HEK293 (cell line): Measurements from ENCODE around the gene PKNOX2.

Source experiments
- CTCF ChIA-PET: fragments of 350-600 bp; formaldehyde crosslinking; extraction: SDS; loops from one replicate; lab custom pipeline; 2021; ENCODE audit warnings: antibody characterized with exemption; lab: Yijun Ruan, JAX
- POLR2A ChIA-PET: fragments of 300-600 bp; formaldehyde crosslinking; extraction: SDS; loops from one replicate; lab custom pipeline; 2020; ENCODE audit warnings: antibody characterized with exemption, inconsistent platforms; lab: Yijun Ruan, JAX
- H3K27ac ChIP-seq: fragments of 200-500 bp; sonication (Bioruptor generic); 2 replicates; pipeline ENCODE4 v1.5.1; 2014; ENCODE audit warnings: low read depth, low read length, control low read depth, inconsistent platforms; ENCODE audit errors: extremely low read depth
- H3K36me3 ChIP-seq, 2 experiments: fragments of 200-500 bp in 1 of 2; sonication (Bioruptor generic) in 1 of 2; 1 replicate in 1 of 2; 2 replicates in 1 of 2; pipeline ENCODE4 v1.5.1; 2014 to 2017; ENCODE audit warnings: inconsistent platforms in 2 of 2, low read length in 2 of 2; ENCODE audit not compliant: control insufficient read depth in 2 of 2, insufficient read depth in 1 of 2
- H3K4me1 ChIP-seq: fragments of 200-500 bp; sonication (Bioruptor generic); 2 replicates; pipeline ENCODE4 v1.5.1; 2014; ENCODE audit warnings: mild to moderate bottlenecking, low read length, inconsistent platforms; ENCODE audit not compliant: control insufficient read depth, insufficient read depth
- H3K4me3 ChIP-seq: 2 replicates; pipeline ENCODE4 v1.5.1; 2011; ENCODE audit warnings: low read depth, mild to moderate bottlenecking, control low read depth, low read length, moderate library complexity
- H3K9me3 ChIP-seq: fragments of 200-500 bp; sonication (Bioruptor generic); 2 replicates; pipeline ENCODE4 v1.5.1; 2014; ENCODE audit warnings: low read depth, low read length, inconsistent platforms; ENCODE audit not compliant: control insufficient read depth, insufficient read depth
- CTCF ChIP-seq: fragments of 450-650 bp; formaldehyde crosslinking; IDR thresholded peaks from 2 replicates; pipeline ENCODE4 v1.5.1; 2016; ENCODE audit warnings: missing biosample characterization, missing genetic modification characterization
- EGR2 ChIP-seq: fragments of 450-650 bp; formaldehyde crosslinking; IDR thresholded peaks from 2 replicates; pipeline ENCODE4 v1.5.1; 2016; ENCODE audit warnings: low read depth, missing biosample characterization, missing genetic modification characterization
- KLF1 ChIP-seq: fragments of 450-650 bp; formaldehyde crosslinking; IDR thresholded peaks from 2 replicates; pipeline ENCODE4 v1.5.1; 2016; ENCODE audit warnings: missing biosample characterization, missing genetic modification characterization
- KLF9 ChIP-seq: fragments of 450-650 bp; formaldehyde crosslinking; IDR thresholded peaks from 2 replicates; pipeline ENCODE4 v1.5.1; 2016; ENCODE audit warnings: missing biosample characterization, missing genetic modification characterization, low read depth
- SCRT1 ChIP-seq: fragments of 450-650 bp; formaldehyde crosslinking; IDR thresholded peaks from 2 replicates; pipeline ENCODE4 v1.5.1; 2016; ENCODE audit warnings: missing biosample characterization, missing genetic modification characterization, borderline replicate concordance
- SCRT2 ChIP-seq: fragments of 450-650 bp; formaldehyde crosslinking; IDR thresholded peaks from 2 replicates; pipeline ENCODE4 v1.5.1; 2016; ENCODE audit warnings: missing biosample characterization, missing genetic modification characterization
- ZFHX2 ChIP-seq: fragments of 450-650 bp; formaldehyde crosslinking; conservative IDR thresholded peaks from 2 replicates; pipeline ENCODE4 v1.5.1; 2016; ENCODE audit warnings: missing biosample characterization, missing genetic modification characterization
- ZNF211 ChIP-seq: fragments of 450-650 bp; formaldehyde crosslinking; IDR thresholded peaks from 2 replicates; pipeline ENCODE4 v1.5.1; 2016; ENCODE audit warnings: low read depth, missing biosample characterization, missing genetic modification characterization
- ZNF311 ChIP-seq: fragments of 450-650 bp; formaldehyde crosslinking; IDR thresholded peaks from 2 replicates; pipeline ENCODE4 v1.5.1; 2017; ENCODE audit warnings: missing biosample characterization, missing genetic modification characterization, borderline replicate concordance
- ZNF621 ChIP-seq: fragments of 450-650 bp; formaldehyde crosslinking; IDR thresholded peaks from 2 replicates; pipeline ENCODE4 v1.5.1; 2017; ENCODE audit warnings: missing biosample characterization, missing genetic modification characterization
- ZNF654 ChIP-seq: fragments of 450-650 bp; formaldehyde crosslinking; IDR thresholded peaks from 2 replicates; pipeline ENCODE4 v1.5.1; 2016; ENCODE audit warnings: low read depth, missing biosample characterization, missing genetic modification characterization
- ZNF664 ChIP-seq: fragments of 450-650 bp; formaldehyde crosslinking; IDR thresholded peaks from 2 replicates; pipeline ENCODE4 v1.5.1; 2016; ENCODE audit warnings: missing biosample characterization, missing genetic modification characterization
- TF ChIP-seq, protein P1 (sequence below): fragments of 450-650 bp; formaldehyde crosslinking; IDR thresholded peaks from 2 replicates; pipeline ENCODE4 v1.5.1; 2016; ENCODE audit warnings: missing biosample characterization, missing genetic modification characterization, borderline replicate concordance
- TF ChIP-seq, protein P2 (sequence below): fragments of 450-650 bp; formaldehyde crosslinking; IDR thresholded peaks from 2 replicates; pipeline ENCODE4 v1.5.1; 2016; ENCODE audit warnings: missing biosample characterization, missing genetic modification characterization

Gene PKNOX2

GRCh38 chr11:125428486-125429173 is 264.1 kb downstream of the PKNOX2 start:
- Histone ChIP-seq H3K36me3 (peaks cover 0 to 18% of the 10 kb centered on the region in 2 experiments; a peak in 1 of 3 replicates), H3K27ac (no peak overlapping the region), H3K9me3 (no peaks in the 10 kb centered on the region)
- POLR2A ChIA-PET: no interaction called here
- TF ChIP-seq ZNF664 (tag by site-specific recombination): 0 out of 2 replicates have a peak, but pooled peaks have one; percentile 14
- TF ChIP-seq KLF1: no peak
- TF ChIP-seq, all 188 proteins: peak for 1
- CTCF ChIA-PET: interaction anchor here (0.6 to 10.0 kb wide), 39 partner anchors 9 to 1105 kb away, joined by 3 to 81 read pairs (median 3); no protein-coding TSS in a partner anchor
- H3K4me3 ChIP-seq: no peak overlapping the region
- H3K4me1 ChIP-seq: no peaks in the 10 kb centered on the region

DNA sequence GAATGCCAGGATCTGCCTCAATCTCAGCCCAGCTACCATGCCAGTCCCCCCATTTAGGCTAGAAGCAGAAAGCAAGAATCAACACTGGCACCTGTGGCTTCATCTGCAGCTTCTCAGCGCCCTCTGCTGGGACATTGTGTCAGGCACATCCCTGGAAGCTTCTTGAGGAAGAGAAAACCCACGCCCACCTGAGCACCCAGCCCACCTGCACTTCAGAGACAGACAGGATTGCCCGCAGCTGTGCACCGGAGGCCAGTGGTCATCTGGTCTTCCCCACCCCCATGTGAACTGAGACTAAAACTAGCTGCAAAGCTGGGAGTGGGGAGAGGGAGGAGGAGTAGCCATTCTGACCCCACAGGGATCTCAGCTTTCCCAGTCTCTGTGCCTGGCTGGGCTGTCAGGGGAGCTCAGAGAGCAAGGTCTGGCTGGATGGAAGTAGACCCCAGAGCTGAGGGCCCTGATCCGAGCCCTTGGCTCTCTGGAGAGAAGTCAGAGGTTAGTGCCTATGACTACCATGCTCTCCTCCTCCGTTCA is 264.7 kb downstream of the PKNOX2 start:
- Histone ChIP-seq H3K4me1 (no peaks in the 10 kb centered on the region), H3K36me3 (peaks cover 0 to 18% of the 10 kb centered on the region in 2 experiments; a peak in 1 of 3 replicates), H3K9me3 (no peaks in the 10 kb centered on the region), H3K4me3 (no peak overlapping the region), H3K27ac (no peak overlapping the region)
- POLR2A ChIA-PET: no interaction called here
- TF ChIP-seq EGR2 (peak; percentile 51; the same call in 1 of the 2 replicates), KLF9 (tag by site-specific recombination) (peak; percentile 57; the same call in 1 of the 2 replicates), ZNF621 (tag by site-specific recombination) (no peak), ZNF211 (tag by site-specific recombination) (no peak), ZFHX2 (tag by site-specific recombination) (peak; percentile 61), SCRT1 (tag by site-specific recombination) (peak; percentile 95), ZNF311 (tag by site-specific recombination) (no peak), CTCF (tag by site-specific recombination) (peak; percentile 66), SCRT2 (tag by site-specific recombination) (peak; percentile 99), ZNF654 (tag by site-specific recombination) (peak; percentile 67)
- TF ChIP-seq, protein P1, sequence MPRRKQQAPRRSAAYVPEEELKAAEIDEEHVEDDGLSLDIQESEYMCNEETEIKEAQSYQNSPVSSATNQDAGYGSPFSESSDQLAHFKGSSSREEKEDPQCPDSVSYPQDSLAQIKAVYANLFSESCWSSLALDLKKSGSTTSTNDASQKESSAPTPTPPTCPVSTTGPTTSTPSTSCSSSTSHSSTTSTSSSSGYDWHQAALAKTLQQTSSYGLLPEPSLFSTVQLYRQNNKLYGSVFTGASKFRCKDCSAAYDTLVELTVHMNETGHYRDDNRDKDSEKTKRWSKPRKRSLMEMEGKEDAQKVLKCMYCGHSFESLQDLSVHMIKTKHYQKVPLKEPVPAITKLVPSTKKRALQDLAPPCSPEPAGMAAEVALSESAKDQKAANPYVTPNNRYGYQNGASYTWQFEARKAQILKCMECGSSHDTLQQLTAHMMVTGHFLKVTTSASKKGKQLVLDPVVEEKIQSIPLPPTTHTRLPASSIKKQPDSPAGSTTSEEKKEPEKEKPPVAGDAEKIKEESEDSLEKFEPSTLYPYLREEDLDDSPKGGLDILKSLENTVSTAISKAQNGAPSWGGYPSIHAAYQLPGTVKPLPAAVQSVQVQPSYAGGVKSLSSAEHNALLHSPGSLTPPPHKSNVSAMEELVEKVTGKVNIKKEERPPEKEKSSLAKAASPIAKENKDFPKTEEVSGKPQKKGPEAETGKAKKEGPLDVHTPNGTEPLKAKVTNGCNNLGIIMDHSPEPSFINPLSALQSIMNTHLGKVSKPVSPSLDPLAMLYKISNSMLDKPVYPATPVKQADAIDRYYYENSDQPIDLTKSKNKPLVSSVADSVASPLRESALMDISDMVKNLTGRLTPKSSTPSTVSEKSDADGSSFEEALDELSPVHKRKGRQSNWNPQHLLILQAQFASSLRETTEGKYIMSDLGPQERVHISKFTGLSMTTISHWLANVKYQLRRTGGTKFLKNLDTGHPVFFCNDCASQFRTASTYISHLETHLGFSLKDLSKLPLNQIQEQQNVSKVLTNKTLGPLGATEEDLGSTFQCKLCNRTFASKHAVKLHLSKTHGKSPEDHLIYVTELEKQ (tag by site-specific recombination): no peak
- TF ChIP-seq, protein P2, sequence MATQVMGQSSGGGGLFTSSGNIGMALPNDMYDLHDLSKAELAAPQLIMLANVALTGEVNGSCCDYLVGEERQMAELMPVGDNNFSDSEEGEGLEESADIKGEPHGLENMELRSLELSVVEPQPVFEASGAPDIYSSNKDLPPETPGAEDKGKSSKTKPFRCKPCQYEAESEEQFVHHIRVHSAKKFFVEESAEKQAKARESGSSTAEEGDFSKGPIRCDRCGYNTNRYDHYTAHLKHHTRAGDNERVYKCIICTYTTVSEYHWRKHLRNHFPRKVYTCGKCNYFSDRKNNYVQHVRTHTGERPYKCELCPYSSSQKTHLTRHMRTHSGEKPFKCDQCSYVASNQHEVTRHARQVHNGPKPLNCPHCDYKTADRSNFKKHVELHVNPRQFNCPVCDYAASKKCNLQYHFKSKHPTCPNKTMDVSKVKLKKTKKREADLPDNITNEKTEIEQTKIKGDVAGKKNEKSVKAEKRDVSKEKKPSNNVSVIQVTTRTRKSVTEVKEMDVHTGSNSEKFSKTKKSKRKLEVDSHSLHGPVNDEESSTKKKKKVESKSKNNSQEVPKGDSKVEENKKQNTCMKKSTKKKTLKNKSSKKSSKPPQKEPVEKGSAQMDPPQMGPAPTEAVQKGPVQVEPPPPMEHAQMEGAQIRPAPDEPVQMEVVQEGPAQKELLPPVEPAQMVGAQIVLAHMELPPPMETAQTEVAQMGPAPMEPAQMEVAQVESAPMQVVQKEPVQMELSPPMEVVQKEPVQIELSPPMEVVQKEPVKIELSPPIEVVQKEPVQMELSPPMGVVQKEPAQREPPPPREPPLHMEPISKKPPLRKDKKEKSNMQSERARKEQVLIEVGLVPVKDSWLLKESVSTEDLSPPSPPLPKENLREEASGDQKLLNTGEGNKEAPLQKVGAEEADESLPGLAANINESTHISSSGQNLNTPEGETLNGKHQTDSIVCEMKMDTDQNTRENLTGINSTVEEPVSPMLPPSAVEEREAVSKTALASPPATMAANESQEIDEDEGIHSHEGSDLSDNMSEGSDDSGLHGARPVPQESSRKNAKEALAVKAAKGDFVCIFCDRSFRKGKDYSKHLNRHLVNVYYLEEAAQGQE: no peak
- CTCF ChIA-PET: interaction anchor here (0.6 to 10.0 kb wide), 45 partner anchors 10 to 1105 kb away, joined by 3 to 81 read pairs (median 3); no protein-coding TSS in a partner anchor
